ENCODE measurements around the gene UBASH3B. TPM values are rescaled to one million over a fixed set of nuclear protein-coding genes. Genes with fewer than 3 reads are reported as not detected.

Gene UBASH3B
- total and polyA plus RNA-seq, 2 of the 13 experiments (the other 11 are each of a cell fraction or from before 2014, with no cell fraction given): 4.4 to 7.6 TPM

- no peaks in the 10 kb centered on the region for H3K79me2 ChIP-seq (ENCODE audit: insufficient read depth, low read length)
- WGBS (ENCODE audit: low lambda C conversion rate): 90% methylated on average over 7 of the region's 9 CpGs
- POLR2A ChIA-PET: no interaction called here
- ATAC-seq (no peak), FAIRE-seq (no peak), DNase-seq (ENCODE audit: low spot score) (no peak)
- no peaks in the 10 kb centered on the region for H3K36me3 ChIP-seq (replicated peaks in 1 of 2; ENCODE audit: control insufficient read depth in 1 of 2, insufficient read depth in 2 of 2, low read length in 2 of 2)
- no peaks in the 10 kb centered on the region for H3K9me3 ChIP-seq (ENCODE audit: low read length)
- H3K4me1 ChIP-seq (ENCODE audit: insufficient read depth, low read length): no peaks in the 10 kb centered on the region
- no peak overlapping the region for H3K27ac ChIP-seq (ENCODE audit: extremely low read length, insufficient read depth, low read length)
- H3K9ac ChIP-seq (ENCODE audit: insufficient read depth, low read depth, low read length): no peak overlapping the region
- TF ChIP-seq ATF5 (CRISPR knock-in tag; IDR thresholded peaks at IDR 0.05; ENCODE audit: low read depth): no peak
- TF ChIP-seq CCDC6 (CRISPR knock-in tag; IDR thresholded peaks at IDR 0.05): no peak
- TF ChIP-seq LCORL (IDR thresholded peaks at IDR 0.05): no peak
- TF ChIP-seq LCORL (CRISPR knock-in tag; IDR thresholded peaks at IDR 0.05): no peak
- in situ Hi-C loops (cut with HindIII; ENCODE audit: extremely low pct_ligation_motif_present, low pct_unique_long_range_greater_than_20kb): no loop called here
- BruUV-seq (replicated peaks): no TSS peak
- no peak overlapping the region for H3K4me2 ChIP-seq (ENCODE audit: low read depth, low read length)
- CTCF ChIA-PET (ENCODE audit: low intra/inter-chr PET ratio, low total read pairs): no interaction called here
- no peaks in the 10 kb centered on the region for H4K20me1 ChIP-seq (ENCODE audit: insufficient read depth, low read length)
- intact Hi-C loops (cut with micrococcal nuclease; ENCODE audit: unreplicated experiment): no loop called here
- H2AFZ ChIP-seq (ENCODE audit: low read length): no peak overlapping the region
- no peak overlapping the region for H3K4me3 ChIP-seq (replicated peaks in 1 of 3; ENCODE audit: insufficient read depth in 1 of 3, low read depth in 2 of 3, low read length in 3 of 3)
- H3K27me3 ChIP-seq (ENCODE audit: control insufficient read depth in 1 of 2, insufficient read depth in 2 of 2, low read length in 2 of 2): no peaks in the 10 kb centered on the region
These were observed 61.8 kb downstream of the UBASH3B start for GRCh38 chr11:122717264-122717867.

GRCh38 chr11:122720107-122720881 is 64.8 kb downstream of the UBASH3B start:
- intact Hi-C loops (cut with micrococcal nuclease; ENCODE audit: unreplicated experiment) (no loop called here), in situ Hi-C loops (cut with HindIII; ENCODE audit: extremely low pct_ligation_motif_present, low pct_unique_long_range_greater_than_20kb) (no loop called here)
- WGBS (ENCODE audit: low lambda C conversion rate): 86% methylated on average over 7 of the region's 7 CpGs
- no peak for ATAC-seq
- Histone ChIP-seq H3K4me3 (replicated peaks in 1 of 3; ENCODE audit: insufficient read depth in 1 of 3, low read depth in 2 of 3, low read length in 3 of 3) (no peak overlapping the region), H3K4me1 (ENCODE audit: insufficient read depth, low read length) (no peaks in the 10 kb centered on the region), H4K20me1 (ENCODE audit: insufficient read depth, low read length) (no peaks in the 10 kb centered on the region), H3K9me3 (ENCODE audit: low read length) (no peaks in the 10 kb centered on the region), H2AFZ (ENCODE audit: low read length) (no peak overlapping the region), H3K27me3 (ENCODE audit: control insufficient read depth in 1 of 2, insufficient read depth in 2 of 2, low read length in 2 of 2) (no peaks in the 10 kb centered on the region), H3K9ac (ENCODE audit: insufficient read depth, low read depth, low read length) (no peak overlapping the region), H3K36me3 (replicated peaks in 1 of 2; ENCODE audit: control insufficient read depth in 1 of 2, insufficient read depth in 2 of 2, low read length in 2 of 2) (no peaks in the 10 kb centered on the region), H3K79me2 (ENCODE audit: insufficient read depth, low read length) (no peaks in the 10 kb centered on the region), H3K4me2 (ENCODE audit: low read depth, low read length) (no peak overlapping the region), H3K27ac (ENCODE audit: extremely low read length, insufficient read depth, low read length) (no peak overlapping the region)
- POLR2A ChIA-PET: interaction anchor here (1.5 kb wide), 1 partner anchor 78 kb away, joined by 4 read pairs; no protein-coding TSS in a partner anchor
- no peak for DNase-seq (ENCODE audit: low spot score)
- no peak for FAIRE-seq
- CTCF ChIA-PET (ENCODE audit: low intra/inter-chr PET ratio, low total read pairs): no interaction called here
- no TSS peak for BruUV-seq (replicated peaks)
- no peak for TF ChIP-seq MAFG (CRISPR knock-in tag; IDR thresholded peaks at IDR 0.05)
- no peak for TF ChIP-seq NCOA1 (CRISPR knock-in tag; IDR thresholded peaks at IDR 0.05)
- no peak for TF ChIP-seq NFE2L2 (IDR thresholded peaks at IDR 0.05; ENCODE audit: low read length)
- no peak for TF ChIP-seq ZNF317 (CRISPR knock-in tag; IDR thresholded peaks at IDR 0.05)
- no peak for TF ChIP-seq ZNF567 (CRISPR knock-in tag; IDR thresholded peaks at IDR 0.05; ENCODE audit: borderline replicate concordance)
- TF ChIP-seq LRRFIP1 (CRISPR knock-in tag; conservative IDR thresholded peaks at IDR 0.05): no peak
- no peak for TF ChIP-seq ZNF512B (CRISPR knock-in tag; IDR thresholded peaks at IDR 0.05; ENCODE audit: borderline replicate concordance)
- TF ChIP-seq ZNF670 (CRISPR knock-in tag; IDR thresholded peaks at IDR 0.05; ENCODE audit: borderline replicate concordance): no peak

Measured in HepG2 (cell line).